Testis (tissue), 2 donors: ENCODE results near the gene CGNL1.

Source experiments
- CTCF ChIP-seq, 3 experiments: fragments of 450-650 bp in 2 of 3; fragments of 200-600 bp in 1 of 3; sonication (generic) in 1 of 3; IDR thresholded peaks; one replicate each; pipeline ENCODE4 v1.5.1; 2016 to 2019; ENCODE audit warnings: antibody characterized with exemption in 3 of 3, mild to moderate bottlenecking in 2 of 3, moderate library complexity in 1 of 3
- POLR2A ChIP-seq: fragments of 450-650 bp; IDR thresholded peaks from one replicate; pipeline ENCODE4 v1.6.1; 2017; ENCODE audit warnings: antibody characterized with exemption, mild to moderate bottlenecking, moderate library complexity

- TF ChIP-seq CTCF (IDR thresholded peaks at IDR 0.05) (no peak), POLR2A (no peak)
These were observed 40.6 kb upstream of the CGNL1 start for GRCh38 chr15:57335719-57336118.
